SK-N-SH (cell line): ENCODE measurements around the gene PRMT7. TPM values are rescaled to one million over a fixed set of nuclear protein-coding genes. Genes with fewer than 3 reads are reported as not detected.

Source experiments
- CTCF ChIA-PET: fragments of 300-600, 350-600 bp; formaldehyde crosslinking; extraction: SDS; loops from one replicate; lab custom pipeline; 2021; lab: Yijun Ruan, JAX
- POLR2A ChIA-PET: fragments of 350-600 bp; sonication (Branson Sonifier 250); formaldehyde crosslinking; extraction: SDS; loops from one replicate; lab custom pipeline; 2020; ENCODE audit warnings: antibody characterized with exemption, inconsistent platforms; lab: Yijun Ruan, JAX
- DNase-seq: peaks from one replicate; pipeline ENCODE4 v3.0.0; 2012
- H2AFZ ChIP-seq: fragments of 200-600 bp; sonication (generic); 2 replicates; pipeline ENCODE4 v1.8.1; 2016; ENCODE audit warnings: antibody characterized with exemption, mild to moderate bottlenecking, low read depth
- H3F3A ChIP-seq: fragments of 200-600 bp; sonication (generic); replicated peaks from 2 replicates; pipeline ENCODE3; 2016; ENCODE audit warnings: antibody characterized with exemption, mild to moderate bottlenecking; ENCODE audit not compliant: insufficient read depth
- H3K27ac ChIP-seq, 2 experiments: fragments of 200-500 bp in 1 of 2; fragments of 200-600 bp in 1 of 2; sonication (Bioruptor generic) in 1 of 2; sonication (generic), shearing (Covaris generic) in 1 of 2; 2 replicates each; pipeline versions ENCODE4 v1.5.1 to v1.6.1; 2014 to 2016; ENCODE audit warnings: low read depth in 2 of 2, inconsistent platforms in 1 of 2, low read length in 1 of 2, mild to moderate bottlenecking in 1 of 2, mixed read lengths in 1 of 2
- H3K27me3 ChIP-seq: fragments of 200-600 bp; sonication (generic), shearing (Covaris generic); 2 replicates; pipeline ENCODE4 v1.6.1; 2016; ENCODE audit warnings: mixed run types; ENCODE audit not compliant: insufficient read depth
- H3K36me3 ChIP-seq, 2 experiments: fragments of 200-500 bp in 1 of 2; fragments of 200-600 bp in 1 of 2; sonication (Bioruptor generic) in 1 of 2; sonication (generic) in 1 of 2; replicated peaks in 1 of 2; 2 replicates each; pipeline versions ENCODE3 to v1.5.1; 2014 to 2016; ENCODE audit warnings: low read length in 1 of 2, mild to moderate bottlenecking in 1 of 2; ENCODE audit not compliant: insufficient read depth in 2 of 2, control insufficient read depth in 1 of 2
- H3K4me1 ChIP-seq, 2 experiments: fragments of 200-500 bp in 1 of 2; fragments of 200-600 bp in 1 of 2; sonication (Bioruptor generic) in 1 of 2; sonication (generic), shearing (Covaris generic) in 1 of 2; 2 replicates each; pipeline versions ENCODE4 v1.5.1 to v1.6.1; 2014 to 2016; ENCODE audit warnings: low read depth in 1 of 2, low read length in 1 of 2, mixed run types in 1 of 2; ENCODE audit not compliant: insufficient read depth in 2 of 2, control insufficient read depth in 1 of 2
- H3K4me2 ChIP-seq: fragments of 200-600 bp; sonication (generic), shearing (Covaris generic); 2 replicates; pipeline ENCODE4 v1.6.1; 2017; ENCODE audit warnings: mixed run types
- H3K4me3 ChIP-seq, 2 experiments: fragments of 200-500 bp in 1 of 2; fragments of 200-600 bp in 1 of 2; sonication (Bioruptor generic) in 1 of 2; sonication (generic), shearing (Covaris generic) in 1 of 2; 2 replicates each; pipeline versions ENCODE4 v1.5.1 to v1.8.1; 2014 to 2016; ENCODE audit warnings: low read depth in 2 of 2, inconsistent platforms in 1 of 2, low read length in 1 of 2, mild to moderate bottlenecking in 1 of 2, mixed read lengths in 1 of 2, moderate library complexity in 1 of 2
- H3K79me2 ChIP-seq: fragments of 200-600 bp; sonication (generic); 2 replicates; pipeline ENCODE4 v1.8.1; 2017; ENCODE audit warnings: mild to moderate bottlenecking; ENCODE audit not compliant: insufficient read depth
- H3K9ac ChIP-seq: fragments of 200-600 bp; sonication (generic); 2 replicates; pipeline ENCODE4 v1.6.1; 2017; ENCODE audit warnings: mixed run types
- H3K9me2 ChIP-seq: fragments of 200-600 bp; sonication (generic); 2 replicates; pipeline ENCODE4 v1.6.1; 2017; ENCODE audit warnings: mixed run types
- H3K9me3 ChIP-seq: fragments of 200-600 bp; sonication (generic); 2 replicates; pipeline ENCODE4 v1.6.1; 2017; ENCODE audit warnings: mixed run types, mild to moderate bottlenecking, moderate library complexity
- H4K20me1 ChIP-seq: fragments of 200-600 bp; sonication (generic); 2 replicates; pipeline ENCODE4 v1.6.1; 2017; ENCODE audit warnings: mild to moderate bottlenecking, mixed run types; ENCODE audit not compliant: insufficient read depth
- CHD2 ChIP-seq: fragments of 150-350 bp; IDR thresholded peaks from 2 replicates; pipeline ENCODE4 v1.6.1; 2018; ENCODE audit warnings: low read length; ENCODE audit not compliant: partially characterized antibody
- ELF1 ChIP-seq: IDR thresholded peaks from 2 replicates; pipeline ENCODE4 v1.4.0; 2012
- EP300 ChIP-seq, 2 experiments: IDR thresholded peaks; 2 replicates each; pipeline versions ENCODE4 v1.4.0 to v1.6.1; 2012; ENCODE audit warnings: borderline replicate concordance in 1 of 2, low read depth in 1 of 2, low read length in 1 of 2
- EZH2phosphoT487 ChIP-seq: fragments of 200-600 bp; sonication (generic); IDR thresholded peaks from 2 replicates; pipeline ENCODE4 v1.6.1; 2017; ENCODE audit warnings: low read depth, mixed run types, mild to moderate bottlenecking, antibody characterized with exemption, moderate library complexity, borderline replicate concordance
- FOSL2 ChIP-seq: IDR thresholded peaks from 2 replicates; pipeline ENCODE4 v1.4.0; 2012; ENCODE audit warnings: low read depth, mild to moderate bottlenecking, moderate library complexity, borderline replicate concordance
- FOXJ3 ChIP-seq: sonication (generic); formaldehyde crosslinking; IDR thresholded peaks from 2 replicates; pipeline ENCODE4 v1.5.1; 2020; ENCODE audit warnings: mild to moderate bottlenecking, missing genetic modification reagents
- FOXM1 ChIP-seq: IDR thresholded peaks from 2 replicates; pipeline ENCODE4 v1.4.0; 2012; ENCODE audit warnings: low read depth, mild to moderate bottlenecking
- GABPA ChIP-seq: IDR thresholded peaks from 2 replicates; pipeline ENCODE4 v1.4.0; 2012; ENCODE audit warnings: low read depth, mild to moderate bottlenecking
- GATA2 ChIP-seq: sonication (generic); formaldehyde crosslinking; IDR thresholded peaks from 2 replicates; pipeline ENCODE4 v1.5.0; 2020; ENCODE audit warnings: mild to moderate bottlenecking, missing genetic modification reagents
- JUND ChIP-seq: IDR thresholded peaks from 2 replicates; pipeline ENCODE4 v1.4.0; 2012
- MEF2A ChIP-seq: IDR thresholded peaks from 2 replicates; pipeline ENCODE4 v1.4.0; 2012; ENCODE audit warnings: low read depth, borderline replicate concordance
- MXI1 ChIP-seq: IDR thresholded peaks from 2 replicates; pipeline ENCODE4 v1.6.1; 2012; ENCODE audit warnings: mild to moderate bottlenecking, low read depth, low read length, improper control_type of control experiment
- NFIC ChIP-seq: IDR thresholded peaks from 2 replicates; pipeline ENCODE4 v1.4.0; 2012; ENCODE audit warnings: borderline replicate concordance
- RAD21 ChIP-seq: IDR thresholded peaks from 2 replicates; pipeline ENCODE4 v1.6.1; 2012; ENCODE audit warnings: mild to moderate bottlenecking, low read length
- RFX5 ChIP-seq: IDR thresholded peaks from 2 replicates; pipeline ENCODE4 v1.6.1; 2012; ENCODE audit warnings: mild to moderate bottlenecking, improper control_type of control experiment, low read length
- RXRA ChIP-seq: IDR thresholded peaks from 2 replicates; pipeline ENCODE4 v1.4.0; 2012; ENCODE audit warnings: low read depth, mild to moderate bottlenecking, borderline replicate concordance
- SIN3A ChIP-seq: IDR thresholded peaks from 2 replicates; pipeline ENCODE4 v1.6.1; 2012; ENCODE audit warnings: low read depth, mild to moderate bottlenecking, low read length, moderate library complexity, borderline replicate concordance
- SMC3 ChIP-seq: IDR thresholded peaks from 2 replicates; pipeline ENCODE4 v1.6.1; 2012; ENCODE audit warnings: low read depth, low read length, improper control_type of control experiment
- TAF1 ChIP-seq: IDR thresholded peaks from 2 replicates; pipeline ENCODE4 v1.6.1; 2012; ENCODE audit warnings: low read depth, mild to moderate bottlenecking, low read length, moderate library complexity, borderline replicate concordance
- TEAD4 ChIP-seq: IDR thresholded peaks from 2 replicates; pipeline ENCODE4 v1.4.0; 2012; ENCODE audit warnings: mild to moderate bottlenecking, borderline replicate concordance; ENCODE audit not compliant: insufficient read depth
- USF2 ChIP-seq: fragments of 150-350 bp; IDR thresholded peaks from 2 replicates; pipeline ENCODE4 v1.6.1; 2017; ENCODE audit warnings: antibody characterized with exemption, low read length, low read depth, borderline replicate concordance
- YY1 ChIP-seq: IDR thresholded peaks from 2 replicates; pipeline ENCODE4 v1.4.0; 2012; ENCODE audit warnings: low read depth, mild to moderate bottlenecking
- WGBS: methylation state at CpG from one replicate; pipeline ENCODE4 v1.1.6; 2017; ENCODE audit warnings: low lambda C conversion rate; 5-methylcytosine and 5-hydroxymethylcytosine counted together
- polyA plus RNA-seq, 3 experiments: library from polyadenylated mRNA; depleted of rRNA; stranded (reverse); fragments of >200 nt; gene quantifications; 2 replicates each; pipeline ENCODE4 v1.2.3, GENCODE V29; 2012
- TF ChIP-seq, protein P1 (sequence below): IDR thresholded peaks from 2 replicates; pipeline ENCODE4 v1.4.0; 2012; ENCODE audit warnings: low read depth, borderline replicate concordance
- TF ChIP-seq, protein P2 (sequence below): fragments of 150-350 bp; IDR thresholded peaks from 2 replicates; pipeline ENCODE4 v1.6.1; 2016; ENCODE audit warnings: mild to moderate bottlenecking, low read depth, low read length
- TF ChIP-seq, protein P3 (sequence below): fragments of 200-600 bp; sonication (generic); IDR thresholded peaks from 2 replicates; pipeline ENCODE4 v1.6.1; 2017; ENCODE audit warnings: antibody characterized with exemption, mild to moderate bottlenecking, moderate library complexity
- TF ChIP-seq, protein P4 (sequence below): IDR thresholded peaks from 2 replicates; pipeline ENCODE4 v1.4.0; 2012; ENCODE audit warnings: low read depth, borderline replicate concordance

Gene PRMT7
- polyA plus RNA-seq, 1 of the 3 experiments (the other 2 are of a cell fraction) = 46.0 TPM

DNA sequence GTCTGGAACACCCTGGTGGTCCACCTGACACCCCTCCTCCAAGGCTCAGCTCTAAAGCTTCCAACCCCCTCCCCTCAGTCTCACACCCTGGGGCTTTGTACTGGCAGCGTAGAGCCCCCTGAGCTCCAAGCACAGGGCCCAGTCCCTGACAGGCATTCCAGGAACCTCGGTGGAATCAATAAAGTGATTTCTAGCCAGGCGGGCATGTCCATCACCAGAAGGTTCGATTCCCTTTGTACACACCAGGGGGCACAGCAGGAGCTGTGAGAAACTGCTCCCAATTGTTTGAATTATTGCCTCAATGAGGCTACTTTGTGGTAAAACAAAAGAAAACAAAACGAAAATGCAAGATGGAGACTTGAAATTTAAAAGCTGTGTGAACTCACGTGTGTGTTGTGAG lies 85.7 kb downstream of the PRMT7 start:
- no peaks in the 10 kb centered on the region for H3F3A ChIP-seq
- no peak overlapping the region for H3K9ac ChIP-seq
- no peaks in the 10 kb centered on the region for H4K20me1 ChIP-seq
- H3K27me3 ChIP-seq = no peaks in the 10 kb centered on the region; the same call in 1 of the 2 replicates
- H3K36me3 ChIP-seq = no peaks in the 10 kb centered on the region
- no peak overlapping the region for H2AFZ ChIP-seq
- H3K4me3 ChIP-seq = no peak overlapping the region
- ChIA-PET POLR2A (interaction anchor here (0.9 kb wide), 1 partner anchor 10 kb away, joined by 3 read pairs; no protein-coding TSS in a partner anchor), CTCF (interaction anchor here (0.6 to 3.8 kb wide), 25 partner anchors 10 to 404 kb away, joined by 3 to 24 read pairs (median 4); no protein-coding TSS in a partner anchor)
- peaks cover 0 to 16% of the 10 kb centered on the region in 2 experiments; a peak in 1 of 4 replicates for H3K4me1 ChIP-seq
- TF ChIP-seq ELF1 = no peak
- TF ChIP-seq TAF1 = no peak
- no peak for TF ChIP-seq MEF2A
- no peak for TF ChIP-seq GABPA
- peak; percentile 53 for TF ChIP-seq SMC3
- no peak for TF ChIP-seq JUND
- TF ChIP-seq MXI1 = no peak
- TF ChIP-seq GATA2 (CRISPR knock-in tag) = no peak
- TF ChIP-seq FOSL2 = no peak
- no peak for TF ChIP-seq CHD2
- TF ChIP-seq SIN3A = no peak
- no peak for TF ChIP-seq NFIC
- TF ChIP-seq, protein P1, sequence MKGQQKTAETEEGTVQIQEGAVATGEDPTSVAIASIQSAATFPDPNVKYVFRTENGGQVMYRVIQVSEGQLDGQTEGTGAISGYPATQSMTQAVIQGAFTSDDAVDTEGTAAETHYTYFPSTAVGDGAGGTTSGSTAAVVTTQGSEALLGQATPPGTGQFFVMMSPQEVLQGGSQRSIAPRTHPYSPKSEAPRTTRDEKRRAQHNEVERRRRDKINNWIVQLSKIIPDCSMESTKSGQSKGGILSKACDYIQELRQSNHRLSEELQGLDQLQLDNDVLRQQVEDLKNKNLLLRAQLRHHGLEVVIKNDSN = no peak
- TF ChIP-seq FOXM1 = no peak
- TF ChIP-seq, protein P2, sequence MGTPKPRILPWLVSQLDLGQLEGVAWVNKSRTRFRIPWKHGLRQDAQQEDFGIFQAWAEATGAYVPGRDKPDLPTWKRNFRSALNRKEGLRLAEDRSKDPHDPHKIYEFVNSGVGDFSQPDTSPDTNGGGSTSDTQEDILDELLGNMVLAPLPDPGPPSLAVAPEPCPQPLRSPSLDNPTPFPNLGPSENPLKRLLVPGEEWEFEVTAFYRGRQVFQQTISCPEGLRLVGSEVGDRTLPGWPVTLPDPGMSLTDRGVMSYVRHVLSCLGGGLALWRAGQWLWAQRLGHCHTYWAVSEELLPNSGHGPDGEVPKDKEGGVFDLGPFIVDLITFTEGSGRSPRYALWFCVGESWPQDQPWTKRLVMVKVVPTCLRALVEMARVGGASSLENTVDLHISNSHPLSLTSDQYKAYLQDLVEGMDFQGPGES = no peak
- no peak for TF ChIP-seq EZH2phosphoT487
- no peak for TF ChIP-seq USF2
- no peak for TF ChIP-seq YY1
- no peak for TF ChIP-seq EP300 (IDR thresholded peaks at IDR 0.05; ENCODE audit: borderline replicate concordance in 1 of 2, low read depth in 1 of 2, low read length in 1 of 2)
- no peak for TF ChIP-seq FOXJ3 (CRISPR knock-in tag)
- no peak for TF ChIP-seq RXRA
- TF ChIP-seq, protein P3, sequence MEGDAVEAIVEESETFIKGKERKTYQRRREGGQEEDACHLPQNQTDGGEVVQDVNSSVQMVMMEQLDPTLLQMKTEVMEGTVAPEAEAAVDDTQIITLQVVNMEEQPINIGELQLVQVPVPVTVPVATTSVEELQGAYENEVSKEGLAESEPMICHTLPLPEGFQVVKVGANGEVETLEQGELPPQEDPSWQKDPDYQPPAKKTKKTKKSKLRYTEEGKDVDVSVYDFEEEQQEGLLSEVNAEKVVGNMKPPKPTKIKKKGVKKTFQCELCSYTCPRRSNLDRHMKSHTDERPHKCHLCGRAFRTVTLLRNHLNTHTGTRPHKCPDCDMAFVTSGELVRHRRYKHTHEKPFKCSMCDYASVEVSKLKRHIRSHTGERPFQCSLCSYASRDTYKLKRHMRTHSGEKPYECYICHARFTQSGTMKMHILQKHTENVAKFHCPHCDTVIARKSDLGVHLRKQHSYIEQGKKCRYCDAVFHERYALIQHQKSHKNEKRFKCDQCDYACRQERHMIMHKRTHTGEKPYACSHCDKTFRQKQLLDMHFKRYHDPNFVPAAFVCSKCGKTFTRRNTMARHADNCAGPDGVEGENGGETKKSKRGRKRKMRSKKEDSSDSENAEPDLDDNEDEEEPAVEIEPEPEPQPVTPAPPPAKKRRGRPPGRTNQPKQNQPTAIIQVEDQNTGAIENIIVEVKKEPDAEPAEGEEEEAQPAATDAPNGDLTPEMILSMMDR = peak; percentile 51
- TF ChIP-seq, protein P4, sequence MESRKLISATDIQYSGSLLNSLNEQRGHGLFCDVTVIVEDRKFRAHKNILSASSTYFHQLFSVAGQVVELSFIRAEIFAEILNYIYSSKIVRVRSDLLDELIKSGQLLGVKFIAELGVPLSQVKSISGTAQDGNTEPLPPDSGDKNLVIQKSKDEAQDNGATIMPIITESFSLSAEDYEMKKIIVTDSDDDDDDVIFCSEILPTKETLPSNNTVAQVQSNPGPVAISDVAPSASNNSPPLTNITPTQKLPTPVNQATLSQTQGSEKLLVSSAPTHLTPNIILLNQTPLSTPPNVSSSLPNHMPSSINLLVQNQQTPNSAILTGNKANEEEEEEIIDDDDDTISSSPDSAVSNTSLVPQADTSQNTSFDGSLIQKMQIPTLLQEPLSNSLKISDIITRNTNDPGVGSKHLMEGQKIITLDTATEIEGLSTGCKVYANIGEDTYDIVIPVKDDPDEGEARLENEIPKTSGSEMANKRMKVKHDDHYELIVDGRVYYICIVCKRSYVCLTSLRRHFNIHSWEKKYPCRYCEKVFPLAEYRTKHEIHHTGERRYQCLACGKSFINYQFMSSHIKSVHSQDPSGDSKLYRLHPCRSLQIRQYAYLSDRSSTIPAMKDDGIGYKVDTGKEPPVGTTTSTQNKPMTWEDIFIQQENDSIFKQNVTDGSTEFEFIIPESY = no peak
- no peak for TF ChIP-seq TEAD4
- peak; percentile 69 for TF ChIP-seq RAD21
- TF ChIP-seq RFX5 = no peak
- WGBS = 33% methylated on average over 6 of the region's 6 CpGs
- H3K79me2 ChIP-seq = no peaks in the 10 kb centered on the region
- no peak overlapping the region for H3K27ac ChIP-seq
- peak; percentile 49 for DNase-seq
- H3K9me2 ChIP-seq = no peaks in the 10 kb centered on the region
- H3K4me2 ChIP-seq = no peak overlapping the region
- no peaks in the 10 kb centered on the region for H3K9me3 ChIP-seq
